NCI-H1105 treated with DMSO at 0.1 percent for 48 hours (cell line): Measurements from ENCODE around the gene PPP2R2C.
A peak's percentile ranks its signal among the peaks of the same experiment; 100 is the strongest.

Source experiments
- DNase-seq: peaks from one replicate; lab custom pipeline; 2025; lab: John Stamatoyannopoulos, UW

The PPP2R2C gene

GRCh38 chr4:6364146-6364545, 108.3 kb downstream of the PPP2R2C start:
- no peak for DNase-seq

- no peak for DNase-seq
Observed at GRCh38 chr4:6362896-6363295, 109.5 kb downstream of the PPP2R2C start.

- DNase-seq: no peak
Observed at GRCh38 chr4:6362243-6362885, 110.0 kb downstream of the PPP2R2C start.

- no peak for DNase-seq
Observed at GRCh38 chr4:6361076-6361784, 111.2 kb downstream of the PPP2R2C start.

DNA sequence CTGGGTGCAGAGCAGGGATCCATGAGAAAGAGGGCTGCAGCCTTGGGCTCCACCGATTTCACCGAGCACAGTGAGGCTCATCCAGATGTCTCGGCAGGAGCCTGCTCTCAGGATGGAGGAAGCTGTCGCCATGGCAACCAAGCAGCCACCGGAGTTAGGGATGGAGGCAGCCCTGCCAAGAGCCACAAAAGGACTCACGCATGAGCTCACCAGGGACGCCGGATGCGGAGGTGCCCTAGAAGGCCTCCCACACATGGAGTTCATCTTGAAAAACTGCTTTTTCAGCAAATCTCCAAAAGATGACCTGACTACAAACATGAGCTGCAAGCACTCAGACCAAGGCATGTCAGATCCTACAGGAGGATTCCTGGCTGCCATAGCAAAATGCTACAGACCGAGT, 112.0 kb downstream of the PPP2R2C start:
- DNase-seq: peak; percentile 29

DNA sequence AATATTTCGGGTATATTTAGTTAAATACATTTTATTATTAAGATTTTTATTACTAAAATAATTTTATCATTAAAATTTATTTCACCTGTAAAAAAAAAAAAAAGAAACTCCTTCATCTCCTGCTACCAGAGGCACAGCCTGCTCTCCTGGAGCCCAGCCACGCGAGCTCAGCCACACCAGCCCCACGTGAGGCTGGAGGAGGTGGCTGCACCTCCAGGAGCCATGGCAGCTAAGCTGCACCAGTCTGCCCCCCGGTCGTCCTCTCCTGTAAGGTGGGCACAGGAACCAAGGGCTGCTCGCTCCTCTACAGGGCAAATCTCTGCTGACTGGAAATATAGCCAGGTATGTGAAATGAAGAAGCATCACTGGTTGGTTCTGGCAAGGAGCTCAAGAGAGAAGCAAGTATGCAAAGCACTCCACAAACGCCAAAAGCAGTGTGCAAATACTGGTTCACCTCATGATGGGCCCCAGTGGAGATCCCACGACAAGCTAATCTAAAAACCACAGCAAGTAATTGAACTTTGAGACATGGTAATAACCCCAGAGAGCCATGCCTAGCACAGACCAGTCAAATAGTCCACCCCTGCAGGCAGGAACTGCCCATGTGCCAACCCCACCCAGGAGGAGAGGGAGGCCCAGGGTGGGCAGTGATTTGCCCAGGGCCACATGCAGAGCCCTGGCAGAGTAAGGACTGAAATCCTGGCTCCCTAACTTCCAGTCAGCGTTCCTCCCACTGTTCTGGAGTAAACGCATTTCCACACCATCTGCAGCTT, 112.7 kb downstream of the PPP2R2C start:
- no peak for DNase-seq

DNA sequence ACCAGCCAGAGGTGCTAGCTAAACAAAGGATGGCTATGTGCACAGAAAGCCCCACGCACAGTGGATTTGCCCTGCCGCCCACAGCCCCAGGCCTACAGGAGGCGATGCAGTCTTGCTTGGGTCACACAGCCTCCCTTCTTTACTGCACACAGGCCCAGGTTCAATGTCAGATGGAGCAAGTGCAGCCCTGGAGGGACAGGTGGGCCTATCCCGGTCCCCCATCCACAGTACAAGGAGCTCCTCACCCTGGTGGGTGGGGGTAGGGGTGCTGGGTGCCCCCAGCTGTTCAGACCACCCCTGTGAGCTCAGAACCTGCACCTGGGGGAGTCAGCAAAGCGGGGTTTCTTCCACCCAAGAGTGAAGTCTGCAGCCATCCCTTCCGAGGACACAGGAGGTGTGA, 114.9 kb downstream of the PPP2R2C start:
- DNase-seq: no peak

- no peak for DNase-seq
Observed at GRCh38 chr4:6356076-6356560, 116.3 kb downstream of the PPP2R2C start.

DNA sequence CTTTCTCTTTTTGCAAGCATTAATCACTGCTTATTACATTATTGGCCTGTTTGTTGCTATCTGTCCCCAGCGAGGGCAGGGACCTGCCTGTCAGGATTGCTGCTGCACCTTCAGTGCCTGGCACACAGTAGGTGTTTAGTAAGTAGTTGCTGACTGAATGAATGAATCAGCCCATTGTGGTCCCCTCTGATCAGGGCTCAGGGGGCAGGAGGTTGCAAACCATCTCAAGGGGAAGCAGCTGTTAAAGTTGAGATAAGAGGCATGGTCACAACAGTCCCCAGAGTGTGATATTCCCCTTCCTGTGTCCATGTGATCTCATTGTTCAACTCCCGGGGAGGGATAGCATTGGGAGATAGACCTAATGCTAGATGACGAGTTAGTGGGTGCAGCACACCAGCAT, 117.4 kb downstream of the PPP2R2C start:
- no peak for DNase-seq

- no peak for DNase-seq
Observed at GRCh38 chr4:6354626-6355025, 117.8 kb downstream of the PPP2R2C start.

- no peak for DNase-seq
Observed at GRCh38 chr4:6354119-6354518, 118.3 kb downstream of the PPP2R2C start.

DNA sequence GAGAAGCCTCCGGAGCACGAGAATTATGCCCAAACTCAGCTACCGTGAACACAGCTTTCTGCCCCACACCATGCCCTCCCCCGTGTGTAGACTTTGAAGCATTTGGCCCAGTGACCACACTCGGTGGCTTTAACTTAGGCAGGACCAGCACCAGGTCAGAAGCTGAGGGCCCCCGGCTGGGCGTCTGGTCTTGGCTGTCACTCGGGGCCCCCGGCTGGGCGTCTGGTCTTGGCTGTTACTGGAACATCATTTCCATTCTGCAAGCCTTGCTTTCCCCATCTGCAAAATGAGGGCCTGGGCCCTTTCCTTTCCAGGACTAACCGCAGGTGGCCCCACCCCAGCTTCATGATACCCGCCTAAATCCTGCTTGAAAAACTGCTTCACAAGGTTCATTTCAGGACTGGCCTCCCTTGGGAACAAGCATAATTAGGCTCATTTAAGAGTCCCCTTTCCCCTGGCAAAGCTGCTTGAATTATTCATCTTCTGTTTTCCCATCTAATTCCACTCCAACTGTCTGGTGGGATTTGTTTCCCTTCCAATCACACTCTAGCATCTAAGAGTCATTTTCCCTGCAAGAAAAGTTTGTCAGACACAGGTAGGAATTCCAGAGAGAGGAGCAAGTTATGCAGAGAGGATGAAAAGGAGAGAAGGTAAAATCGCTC, 120.3 kb downstream of the PPP2R2C start:
- DNase-seq: no peak

DNA sequence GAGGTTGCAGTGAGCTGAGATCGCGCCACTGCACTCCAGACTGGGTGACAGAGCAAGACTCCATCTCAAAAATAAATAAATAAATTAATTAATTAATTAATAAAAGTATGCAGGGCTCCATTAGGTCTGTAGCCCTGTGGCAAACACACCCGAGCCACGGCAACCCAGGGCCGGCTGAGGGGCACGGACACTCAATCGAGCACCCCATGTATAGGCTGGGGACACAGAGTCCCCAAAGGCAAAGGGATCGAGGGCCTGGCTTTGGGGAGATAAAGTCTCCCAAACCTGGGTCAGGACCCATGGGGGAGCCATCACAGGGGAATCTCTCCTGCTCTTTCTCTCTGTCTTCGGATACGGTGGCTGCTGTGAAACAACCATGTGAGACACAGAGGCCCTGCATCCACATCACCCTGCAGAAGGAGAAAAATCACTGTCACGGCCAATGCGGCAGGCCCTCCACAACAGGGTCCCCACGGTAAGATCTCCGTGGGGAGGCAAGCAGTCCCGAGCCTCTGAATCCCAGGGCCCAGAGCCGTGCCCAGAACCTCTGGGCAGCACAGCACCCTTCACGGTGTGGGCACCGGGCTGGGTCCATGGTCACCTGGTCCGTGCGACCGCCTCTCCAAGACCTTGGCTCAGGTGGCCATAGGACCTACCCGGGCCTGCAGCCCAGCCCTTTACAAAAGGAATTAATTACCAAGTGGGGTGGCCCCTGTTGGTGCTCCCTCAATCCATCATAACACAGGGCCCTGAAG, 121.0 kb downstream of the PPP2R2C start:
- DNase-seq: no peak

- no peak for DNase-seq
Observed at GRCh38 chr4:6350646-6351045, 121.8 kb downstream of the PPP2R2C start.

- DNase-seq: no peak
Observed at GRCh38 chr4:6349896-6350603, 122.4 kb downstream of the PPP2R2C start.

GRCh38 chr4:6348408-6348807, 124.0 kb downstream of the PPP2R2C start:
- no peak for DNase-seq

DNA sequence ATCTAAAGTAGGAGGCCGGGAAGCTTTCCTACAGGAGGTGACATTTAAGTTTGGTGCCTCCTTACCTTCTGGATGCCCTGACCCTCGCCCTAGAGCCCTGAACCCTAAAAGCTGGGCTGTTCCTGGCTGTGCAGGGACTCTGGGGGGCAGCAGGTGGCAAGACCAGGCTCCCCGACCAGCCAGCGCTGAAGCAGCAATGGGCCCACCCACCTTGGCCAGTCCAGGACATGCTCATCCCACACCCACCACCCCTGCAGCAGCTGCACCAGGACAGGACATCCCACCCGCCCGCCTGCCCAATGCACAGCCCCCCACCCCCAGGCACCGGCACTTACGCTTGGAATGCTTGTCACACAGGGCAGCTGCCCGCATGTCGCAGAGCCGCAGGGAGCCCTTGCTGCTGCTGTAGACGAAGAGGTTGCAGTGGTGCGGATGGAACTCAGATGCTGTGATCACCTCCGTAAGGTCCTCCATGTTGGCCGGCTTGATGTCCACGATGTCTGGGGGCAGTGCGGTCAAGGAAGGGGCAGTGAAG, 124.8 kb downstream of the PPP2R2C start:
- DNase-seq: no peak

- no peak for DNase-seq
Observed at GRCh38 chr4:6346373-6347110, 125.9 kb downstream of the PPP2R2C start.

DNA sequence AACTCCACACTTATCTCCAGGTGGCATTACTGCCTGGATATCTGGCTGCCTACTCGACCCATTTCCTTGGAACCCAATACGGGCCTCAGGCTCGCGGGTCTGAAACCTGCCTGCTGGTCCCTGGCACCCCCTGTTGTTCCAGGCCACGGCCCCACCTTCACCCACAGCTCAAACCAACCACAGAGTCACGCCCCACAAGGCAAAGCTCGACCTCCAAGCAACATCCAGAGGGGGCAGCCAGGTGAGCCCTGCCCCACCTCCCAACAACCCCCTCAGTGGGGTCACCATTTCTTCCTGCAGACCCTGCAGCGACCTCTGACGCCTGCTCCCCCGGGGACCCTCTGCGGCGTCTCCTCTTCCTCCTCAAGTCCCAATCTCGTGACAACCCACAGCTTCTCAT, 126.5 kb downstream of the PPP2R2C start:
- DNase-seq: no peak
